ENCODE measurements around the gene RBM7. TPM values are rescaled to one million over a fixed set of nuclear protein-coding genes. Genes with fewer than 3 reads are reported as not detected.

The RBM7 gene
- polyA plus RNA-seq, 1 donor (not counting 4 experiments of a cell fraction or from before 2014, with no cell fraction given): 38.2 TPM

GRCh38 chr11:114375052-114375451 is 25.4 kb upstream of the RBM7 start:
- dilution Hi-C loops (cut with MboI; ENCODE audit: extremely low pct_ligation_motif_present, low sequenced_read_pairs): no loop called here
- Histone ChIP-seq H3K9me1 (ENCODE audit: control insufficient read depth, extremely low read depth, insufficient read depth, low read length) (no peaks in the 10 kb centered on the region), H2AFZ (ENCODE audit: control insufficient read depth, low read length) (no peak overlapping the region), H3K9ac (ENCODE audit: control insufficient read depth, extremely low read depth, insufficient read depth, low read length) (no peak overlapping the region), H3K36me3 (ENCODE audit: control insufficient read depth in 2 of 2, extremely low read depth in 1 of 2, insufficient read depth in 2 of 2, low read length in 2 of 2) (no peaks in the 10 kb centered on the region), H3K4me3 (ENCODE audit: control insufficient read depth in 2 of 3, extremely low read depth in 1 of 3, insufficient read depth in 2 of 3, low read depth in 1 of 3, low read length in 3 of 3) (no peak overlapping the region), H3K27me3 (ENCODE audit: control insufficient read depth, extremely low read depth, insufficient read depth, low read length) (no peaks in the 10 kb centered on the region), H3K4me1 (ENCODE audit: control insufficient read depth, extremely low read depth, insufficient read depth, low read length) (no peaks in the 10 kb centered on the region), H3K79me2 (ENCODE audit: control insufficient read depth, insufficient read depth, low read length) (no peaks in the 10 kb centered on the region), H3K27ac (ENCODE audit: control insufficient read depth, insufficient read depth, low read length) (no peak overlapping the region), H3K9me3 (ENCODE audit: control insufficient read depth, low read depth, low read length) (no peaks in the 10 kb centered on the region), H3K4me2 (ENCODE audit: control insufficient read depth, extremely low read depth, insufficient read depth, low read depth, low read length) (no peak overlapping the region), H4K20me1 (ENCODE audit: control insufficient read depth, extremely low read depth, insufficient read depth, low read length) (no peaks in the 10 kb centered on the region)
- FAIRE-seq (no peak), DNase-seq (ENCODE audit: low read depth, low spot score) (no peak)
- no peak for TF ChIP-seq EZH2 (IDR thresholded peaks at IDR 0.05; ENCODE audit: low read length)
- no peak for TF ChIP-seq CTCF (optimal IDR thresholded peaks at IDR 0.05 in 1 of 3, IDR thresholded peaks at IDR 0.05 in 1 of 3, conservative IDR thresholded peaks at IDR 0.05 in 1 of 3; ENCODE audit: extremely low read depth in 1 of 3, insufficient read depth in 2 of 3, low read length in 3 of 3)

GRCh38 chr11:114377612-114378267 is 22.7 kb upstream of the RBM7 start:
- Histone ChIP-seq H3K9me3 (ENCODE audit: control insufficient read depth, low read depth, low read length) (no peaks in the 10 kb centered on the region), H3K79me2 (ENCODE audit: control insufficient read depth, insufficient read depth, low read length) (no peaks in the 10 kb centered on the region), H3K4me3 (ENCODE audit: control insufficient read depth in 2 of 3, extremely low read depth in 1 of 3, insufficient read depth in 2 of 3, low read depth in 1 of 3, low read length in 3 of 3) (no peak overlapping the region), H3K9ac (ENCODE audit: control insufficient read depth, extremely low read depth, insufficient read depth, low read length) (no peak overlapping the region), H3K4me2 (ENCODE audit: control insufficient read depth, extremely low read depth, insufficient read depth, low read depth, low read length) (no peak overlapping the region), H3K36me3 (ENCODE audit: control insufficient read depth in 2 of 2, extremely low read depth in 1 of 2, insufficient read depth in 2 of 2, low read length in 2 of 2) (no peaks in the 10 kb centered on the region), H2AFZ (ENCODE audit: control insufficient read depth, low read length) (no peak overlapping the region), H3K27me3 (ENCODE audit: control insufficient read depth, extremely low read depth, insufficient read depth, low read length) (no peaks in the 10 kb centered on the region), H3K4me1 (ENCODE audit: control insufficient read depth, extremely low read depth, insufficient read depth, low read length) (no peaks in the 10 kb centered on the region), H4K20me1 (ENCODE audit: control insufficient read depth, extremely low read depth, insufficient read depth, low read length) (no peaks in the 10 kb centered on the region), H3K27ac (ENCODE audit: control insufficient read depth, insufficient read depth, low read length) (no peak overlapping the region), H3K9me1 (ENCODE audit: control insufficient read depth, extremely low read depth, insufficient read depth, low read length) (no peaks in the 10 kb centered on the region)
- no peak for TF ChIP-seq EZH2 (IDR thresholded peaks at IDR 0.05; ENCODE audit: low read length)
- no peak for TF ChIP-seq CTCF (optimal IDR thresholded peaks at IDR 0.05 in 1 of 3, IDR thresholded peaks at IDR 0.05 in 1 of 3, conservative IDR thresholded peaks at IDR 0.05 in 1 of 3; ENCODE audit: extremely low read depth in 1 of 3, insufficient read depth in 2 of 3, low read length in 3 of 3)
- no peak for DNase-seq (ENCODE audit: low read depth, low spot score)
- dilution Hi-C loops (cut with MboI; ENCODE audit: extremely low pct_ligation_motif_present, low sequenced_read_pairs): no loop called here
- FAIRE-seq: no peak
